Muscle layer of duodenum (tissue), 2 donors: ENCODE data around the gene RFX8.

ENCODE experiments used
- H3K27ac ChIP-seq: one replicate; pipeline ENCODE4 v1.7.0; 2013; ENCODE audit warnings: mild to moderate bottlenecking, low read length
- H3K27me3 ChIP-seq: one replicate; pipeline ENCODE4 v1.7.0; 2013; ENCODE audit warnings: low read depth, mild to moderate bottlenecking, control low read depth, low read length
- H3K36me3 ChIP-seq, 2 donors: one replicate each; pipeline ENCODE4 v1.7.0; 2013; ENCODE audit warnings: low read length in 2 of 2, control low read depth in 1 of 2, mild to moderate bottlenecking in 1 of 2; ENCODE audit not compliant: insufficient read depth in 2 of 2, control insufficient read depth in 1 of 2
- H3K4me1 ChIP-seq, 2 donors: one replicate each; pipeline ENCODE4 v1.7.0; 2013; ENCODE audit warnings: low read length in 2 of 2, mild to moderate bottlenecking in 2 of 2, control low read depth in 1 of 2, moderate library complexity in 1 of 2; ENCODE audit not compliant: insufficient read depth in 2 of 2, control insufficient read depth in 1 of 2
- H3K4me3 ChIP-seq, 2 donors: one replicate each; pipeline ENCODE4 v1.7.0; 2013; ENCODE audit warnings: low read length in 2 of 2, low read depth in 1 of 2, mild to moderate bottlenecking in 1 of 2
- H3K9me3 ChIP-seq, 2 donors: one replicate each; pipeline ENCODE4 v1.7.0; 2013; ENCODE audit warnings: low read length in 2 of 2, control low read depth in 1 of 2, mild to moderate bottlenecking in 1 of 2; ENCODE audit not compliant: control insufficient read depth in 1 of 2
- donor health status: healthy.

The RFX8 gene

DNA sequence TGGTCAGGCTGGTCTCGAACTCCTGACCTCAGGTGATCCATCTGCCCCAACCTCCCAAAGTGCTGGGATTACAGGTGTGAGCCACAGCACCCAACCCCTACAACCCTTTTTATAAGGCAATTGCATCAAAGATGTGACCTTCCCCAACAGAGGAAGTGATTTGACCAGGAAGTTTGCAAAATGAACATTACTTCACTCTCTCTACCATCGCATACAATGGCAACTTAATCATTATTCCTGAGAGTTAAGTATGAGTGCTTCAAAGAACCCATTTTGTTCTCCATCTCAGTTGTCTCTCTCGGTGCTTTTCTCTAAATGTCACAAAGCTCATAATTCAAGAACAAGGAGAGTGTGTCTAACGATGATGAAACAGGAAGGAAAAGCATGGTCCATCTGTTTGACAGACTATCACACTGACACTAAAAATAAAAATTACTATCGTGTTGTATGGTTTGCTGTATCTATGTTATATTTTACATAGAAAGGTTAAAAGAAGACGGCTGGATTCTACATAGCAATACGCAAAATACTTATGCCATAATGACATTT lies 69.5 kb downstream of the RFX8 start:
- Histone ChIP-seq H3K27ac (no peak overlapping the region), H3K36me3 (no peaks in the 10 kb centered on the region), H3K9me3 (no peaks in the 10 kb centered on the region), H3K27me3 (no peaks in the 10 kb centered on the region), H3K4me3 (no peak overlapping the region), H3K4me1 (no peaks in the 10 kb centered on the region)

DNA sequence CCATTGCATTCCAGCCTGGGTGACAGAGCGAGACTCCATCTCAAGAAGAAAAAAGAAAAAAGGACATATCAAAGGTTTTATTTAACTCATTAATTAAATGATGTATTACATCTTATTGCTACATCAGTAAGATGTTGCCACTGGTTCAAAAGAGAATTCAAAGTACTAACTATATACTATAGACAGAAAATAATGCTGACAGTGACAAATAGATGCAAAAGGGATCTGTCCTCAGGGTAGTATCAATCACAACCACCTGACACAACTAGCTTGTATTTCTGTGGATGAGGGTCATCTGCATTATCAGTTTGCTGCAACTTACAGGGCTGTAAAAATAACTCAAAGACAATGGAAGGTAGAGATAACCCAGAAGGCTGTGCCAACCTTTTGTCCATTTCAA lies 71.2 kb downstream of the RFX8 start:
- H3K4me1 ChIP-seq: no peaks in the 10 kb centered on the region
- no peak overlapping the region for H3K27ac ChIP-seq
- H3K27me3 ChIP-seq: no peaks in the 10 kb centered on the region
- H3K36me3 ChIP-seq: no peaks in the 10 kb centered on the region
- no peak overlapping the region for H3K4me3 ChIP-seq
- H3K9me3 ChIP-seq: no peaks in the 10 kb centered on the region

DNA sequence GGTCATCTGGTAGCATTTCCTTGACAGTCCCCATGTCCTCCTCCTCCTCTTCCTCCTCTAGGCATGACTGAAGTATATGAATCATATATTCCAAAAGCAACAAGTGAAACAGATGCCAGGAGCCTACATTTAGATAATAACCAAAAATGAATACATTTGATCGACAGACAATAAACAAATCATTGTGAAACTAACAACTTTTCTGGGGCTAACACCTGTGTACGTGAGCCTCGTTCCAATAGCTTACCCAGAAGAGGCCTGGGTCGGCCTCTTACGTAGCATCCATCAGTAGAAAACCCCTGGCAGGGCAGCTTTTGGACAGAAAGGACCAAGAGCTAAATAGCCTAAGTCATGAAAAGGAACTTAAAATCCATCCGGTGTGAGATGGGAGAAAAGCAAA lies 72.3 kb downstream of the RFX8 start:
- H3K27me3 ChIP-seq: no peaks in the 10 kb centered on the region
- no peaks in the 10 kb centered on the region for H3K36me3 ChIP-seq
- H3K4me3 ChIP-seq: no peak overlapping the region
- no peaks in the 10 kb centered on the region for H3K4me1 ChIP-seq
- no peaks in the 10 kb centered on the region for H3K9me3 ChIP-seq
- H3K27ac ChIP-seq: no peak overlapping the region

DNA sequence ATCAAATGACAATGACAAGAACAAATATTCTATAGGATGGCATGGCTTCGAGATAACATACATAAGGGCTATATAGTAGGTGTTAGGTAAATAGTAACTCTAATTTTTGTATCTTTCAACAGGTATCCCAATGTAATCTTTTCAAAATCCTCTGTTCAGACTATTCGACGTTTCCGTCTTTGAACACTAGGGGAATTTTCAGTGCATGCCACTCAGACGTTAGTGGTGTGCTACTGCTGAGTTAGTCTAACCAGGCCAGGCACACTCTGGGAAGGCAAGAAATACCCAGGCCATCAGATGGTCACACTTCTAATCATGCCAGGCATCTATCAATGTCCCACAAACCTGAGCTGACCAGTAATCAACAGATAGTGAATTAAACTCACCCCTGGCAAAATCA lies 73.0 kb downstream of the RFX8 start:
- Histone ChIP-seq H3K9me3 (no peaks in the 10 kb centered on the region), H3K4me1 (no peaks in the 10 kb centered on the region), H3K4me3 (no peak overlapping the region), H3K27me3 (no peaks in the 10 kb centered on the region), H3K27ac (no peak overlapping the region), H3K36me3 (no peaks in the 10 kb centered on the region)

DNA sequence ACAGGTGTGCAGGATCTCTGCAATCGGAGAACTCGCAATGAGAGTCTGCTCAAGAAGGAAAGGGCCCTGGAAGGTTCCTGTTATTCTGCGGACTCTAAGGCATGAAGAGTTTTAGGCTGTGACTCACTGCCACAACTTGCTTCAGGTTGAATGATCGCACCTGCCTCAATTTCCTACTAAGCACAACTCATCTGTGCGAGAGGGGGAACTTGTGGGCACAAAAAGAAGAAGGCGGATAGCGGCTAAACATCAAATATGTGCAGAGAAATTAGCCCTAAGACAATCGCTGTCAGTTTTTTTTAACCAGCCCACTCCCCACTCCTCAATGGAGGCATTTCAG lies 73.6 kb downstream of the RFX8 start:
- Histone ChIP-seq H3K4me1 (no peaks in the 10 kb centered on the region), H3K9me3 (no peaks in the 10 kb centered on the region), H3K36me3 (no peaks in the 10 kb centered on the region), H3K27me3 (no peaks in the 10 kb centered on the region), H3K4me3 (no peak overlapping the region), H3K27ac (no peak overlapping the region)

DNA sequence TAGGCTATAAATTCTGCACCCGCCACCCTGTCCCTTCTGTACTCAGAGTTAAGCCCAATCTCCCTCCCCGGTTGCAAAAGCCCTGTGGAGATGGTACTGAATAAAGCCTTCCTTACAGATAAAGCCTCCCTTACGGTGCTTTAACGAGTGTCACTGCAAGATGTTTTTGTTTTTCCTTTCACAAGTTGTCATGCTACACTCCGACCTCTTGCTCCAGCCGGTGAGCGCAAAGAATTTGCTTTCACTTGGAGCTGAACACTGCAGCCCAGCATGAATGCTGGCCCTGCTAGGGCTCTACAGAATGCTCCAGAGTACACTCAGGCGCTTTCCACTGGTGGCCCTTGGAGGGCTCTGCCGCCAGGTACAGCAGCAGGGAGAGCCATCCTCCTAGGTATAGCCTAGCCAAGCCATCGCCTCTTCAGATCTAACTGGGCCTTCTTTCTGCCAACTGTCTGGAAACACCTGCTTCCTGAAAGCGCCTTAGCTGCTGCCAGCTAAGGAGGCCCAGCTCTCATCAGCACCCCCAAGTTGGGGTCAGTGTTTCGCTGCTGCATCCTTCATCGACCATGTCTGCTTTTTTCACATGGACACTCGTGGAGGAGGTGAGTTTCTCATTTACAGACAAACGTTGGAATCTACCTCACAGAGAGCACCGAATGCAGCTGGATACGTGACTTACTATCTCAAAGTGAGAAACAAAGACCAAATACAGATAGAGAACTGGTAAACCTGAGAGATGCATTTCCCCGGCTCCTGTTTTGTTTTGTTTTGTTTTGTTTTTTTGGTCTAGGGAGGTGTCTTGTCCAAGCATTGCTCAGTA lies 74.2 kb downstream of the RFX8 start:
- no peak overlapping the region for H3K4me3 ChIP-seq
- no peaks in the 10 kb centered on the region for H3K4me1 ChIP-seq
- H3K27me3 ChIP-seq: no peaks in the 10 kb centered on the region

DNA sequence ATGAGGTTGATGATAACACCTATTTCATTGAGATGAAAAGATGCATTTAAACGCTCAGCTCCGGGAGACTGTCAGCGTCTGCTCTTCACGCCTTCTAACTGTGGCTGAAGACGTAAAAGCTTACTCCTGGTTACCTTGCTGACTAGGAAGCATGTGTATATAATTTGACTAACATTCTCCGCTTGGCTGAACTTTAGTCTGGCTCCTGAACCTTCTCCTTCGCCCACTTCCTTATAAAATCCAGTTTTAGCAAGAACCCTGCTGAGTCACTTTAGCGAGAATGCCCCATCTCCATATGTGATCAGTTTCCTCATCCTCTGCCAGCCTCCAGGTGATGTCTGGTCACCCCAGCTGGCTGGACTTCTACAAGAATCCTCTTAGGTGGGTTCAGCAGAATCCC lies 74.9 kb downstream of the RFX8 start:
- no peaks in the 10 kb centered on the region for H3K36me3 ChIP-seq
- no peaks in the 10 kb centered on the region for H3K27me3 ChIP-seq
- no peaks in the 10 kb centered on the region for H3K4me1 ChIP-seq
- H3K9me3 ChIP-seq: no peaks in the 10 kb centered on the region
- H3K27ac ChIP-seq: no peak overlapping the region
- H3K4me3 ChIP-seq: no peak overlapping the region

More for the DNA sequence above, 74.2 kb downstream of the RFX8 start:
- H3K36me3 ChIP-seq: no peaks in the 10 kb centered on the region
- H3K9me3 ChIP-seq: no peaks in the 10 kb centered on the region
- no peak overlapping the region for H3K27ac ChIP-seq

DNA sequence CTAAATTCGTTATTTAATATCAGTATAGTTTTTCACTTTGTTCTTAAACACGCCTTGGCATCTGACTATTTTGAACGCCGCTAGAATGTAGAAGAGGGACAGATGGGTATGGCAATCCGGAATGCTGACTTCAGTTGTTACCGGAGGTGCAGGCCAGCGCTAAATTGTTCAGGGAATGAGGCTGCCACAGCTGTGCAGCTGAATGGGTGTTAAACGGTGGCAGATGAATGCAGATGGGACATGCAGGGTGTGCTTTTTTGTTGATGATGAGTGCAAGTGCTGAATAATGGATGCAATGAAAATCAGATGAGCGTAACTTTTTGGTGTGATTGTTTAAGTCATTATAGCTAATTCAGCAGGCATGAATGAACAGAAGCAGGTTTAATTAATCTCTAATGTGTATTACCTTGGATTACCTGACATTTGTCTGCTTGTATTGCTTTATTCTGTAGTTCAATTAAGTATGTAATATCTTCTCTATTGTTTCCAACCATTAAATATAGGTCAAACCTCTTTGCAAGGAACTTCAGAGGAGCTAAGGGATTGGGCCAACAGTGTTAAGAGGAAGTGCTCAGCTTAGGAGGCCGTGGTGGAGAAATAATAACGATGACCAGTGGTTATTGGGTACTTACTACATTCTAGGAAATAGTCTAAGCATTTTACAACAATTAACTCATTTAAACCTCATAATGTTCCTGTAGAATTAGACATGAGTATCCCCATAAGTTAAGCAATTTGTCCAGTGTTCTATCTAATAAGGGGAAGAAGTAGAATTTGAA lies 75.7 kb downstream of the RFX8 start:
- no peaks in the 10 kb centered on the region for H3K36me3 ChIP-seq

DNA sequence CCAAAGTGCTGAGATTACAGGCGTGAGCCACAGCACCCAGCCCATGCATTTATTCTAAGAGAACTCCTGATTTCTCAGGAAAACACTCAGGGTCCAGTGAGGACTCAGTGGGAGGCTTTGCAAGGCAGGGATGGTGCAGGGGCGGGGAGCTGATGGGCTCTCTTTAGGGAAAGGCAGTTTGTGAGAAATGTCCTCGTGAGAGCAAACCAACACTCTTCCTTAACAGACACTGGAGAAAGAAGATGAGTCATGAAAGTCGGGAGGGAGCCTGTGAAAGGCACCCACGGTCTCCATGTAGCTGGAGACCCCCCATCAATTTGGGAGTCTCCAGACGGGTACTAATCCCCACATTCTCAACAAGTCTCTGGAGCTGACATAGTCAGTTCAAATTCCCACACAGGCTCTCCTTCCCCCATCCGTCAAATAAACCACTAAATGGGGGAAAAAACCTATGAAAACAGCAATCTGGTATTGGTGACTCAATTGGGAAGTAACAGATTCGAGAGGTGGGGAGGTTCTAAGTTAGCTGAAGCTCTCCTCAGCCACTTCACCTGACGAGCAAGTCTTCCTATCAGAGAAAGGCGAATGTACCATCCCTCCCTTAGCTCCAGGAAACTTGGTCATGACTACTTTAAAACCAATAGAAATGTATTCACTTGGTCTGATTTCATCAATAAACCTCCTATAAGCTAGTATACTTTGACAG lies 76.6 kb downstream of the RFX8 start:
- Histone ChIP-seq H3K4me3 (no peak overlapping the region), H3K36me3 (no peaks in the 10 kb centered on the region), H3K27ac (no peak overlapping the region), H3K27me3 (no peaks in the 10 kb centered on the region), H3K4me1 (no peaks in the 10 kb centered on the region), H3K9me3 (no peaks in the 10 kb centered on the region)

More for the DNA sequence above, 75.7 kb downstream of the RFX8 start:
- Histone ChIP-seq H3K27me3 (no peaks in the 10 kb centered on the region), H3K4me3 (no peak overlapping the region), H3K27ac (no peak overlapping the region), H3K4me1 (no peaks in the 10 kb centered on the region), H3K9me3 (no peaks in the 10 kb centered on the region)

DNA sequence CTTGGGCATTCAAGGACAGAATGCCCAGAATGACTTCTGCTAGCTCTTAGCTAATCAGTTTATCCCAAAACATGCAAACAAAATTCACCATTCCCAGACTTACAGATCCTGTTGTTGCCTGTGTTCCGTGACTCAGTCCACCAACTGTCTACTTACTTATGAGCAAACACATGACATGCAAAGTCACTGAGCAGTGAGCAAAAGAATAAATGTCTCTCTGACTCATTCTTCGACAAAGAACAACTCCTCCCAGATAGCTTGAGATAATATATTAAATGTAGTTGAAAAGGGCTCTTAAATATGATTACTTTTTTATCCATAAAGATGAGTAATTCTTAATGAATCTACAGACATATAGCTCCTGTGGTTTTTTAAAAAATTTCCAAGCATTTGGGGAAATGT lies 78.6 kb downstream of the RFX8 start:
- Histone ChIP-seq H3K36me3 (no peaks in the 10 kb centered on the region), H3K9me3 (no peaks in the 10 kb centered on the region), H3K4me3 (no peak overlapping the region), H3K4me1 (no peaks in the 10 kb centered on the region), H3K27ac (no peak overlapping the region), H3K27me3 (no peaks in the 10 kb centered on the region)
